SK-N-SH (cell line): Measurements from ENCODE around the gene MAN1A1.

Source experiments
- EP300 ChIP-seq, 2 experiments: IDR thresholded peaks; 2 replicates each; pipeline versions ENCODE4 v1.4.0 to v1.6.1; 2012; ENCODE audit warnings: borderline replicate concordance in 1 of 2, low read depth in 1 of 2, low read length in 1 of 2
- GABPA ChIP-seq: IDR thresholded peaks from 2 replicates; pipeline ENCODE4 v1.4.0; 2012; ENCODE audit warnings: low read depth, mild to moderate bottlenecking
- RCOR1 ChIP-seq: fragments of 150-350 bp; IDR thresholded peaks from 2 replicates; pipeline ENCODE4 v1.6.1; 2017; ENCODE audit warnings: antibody characterized with exemption, low read length
- TF ChIP-seq, protein P1 (sequence below): fragments of 200-600 bp; sonication (generic); IDR thresholded peaks from 2 replicates; pipeline ENCODE4 v1.6.1; 2017; ENCODE audit warnings: antibody characterized with exemption, mild to moderate bottlenecking, moderate library complexity

DNA sequence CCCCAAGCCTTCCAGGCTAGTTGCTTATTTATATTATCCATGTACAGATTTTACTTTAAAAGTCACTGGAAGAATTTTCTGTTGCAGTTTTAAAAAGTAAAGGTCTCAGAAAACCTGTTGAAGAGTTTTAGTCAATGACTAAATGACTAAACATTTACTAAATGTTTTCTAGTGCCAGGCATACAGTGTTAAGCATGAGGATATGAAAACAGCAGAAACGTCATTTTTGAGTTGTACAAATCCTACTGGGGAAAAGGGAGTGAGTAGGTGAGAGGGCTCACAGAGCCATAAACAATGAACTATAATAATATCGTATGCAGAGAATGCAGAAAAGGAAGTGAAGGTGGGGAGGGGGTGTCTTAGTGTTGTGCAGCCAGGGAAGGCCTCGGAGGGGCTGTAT lies 66.3 kb downstream of the MAN1A1 start:
- TF ChIP-seq, protein P1, sequence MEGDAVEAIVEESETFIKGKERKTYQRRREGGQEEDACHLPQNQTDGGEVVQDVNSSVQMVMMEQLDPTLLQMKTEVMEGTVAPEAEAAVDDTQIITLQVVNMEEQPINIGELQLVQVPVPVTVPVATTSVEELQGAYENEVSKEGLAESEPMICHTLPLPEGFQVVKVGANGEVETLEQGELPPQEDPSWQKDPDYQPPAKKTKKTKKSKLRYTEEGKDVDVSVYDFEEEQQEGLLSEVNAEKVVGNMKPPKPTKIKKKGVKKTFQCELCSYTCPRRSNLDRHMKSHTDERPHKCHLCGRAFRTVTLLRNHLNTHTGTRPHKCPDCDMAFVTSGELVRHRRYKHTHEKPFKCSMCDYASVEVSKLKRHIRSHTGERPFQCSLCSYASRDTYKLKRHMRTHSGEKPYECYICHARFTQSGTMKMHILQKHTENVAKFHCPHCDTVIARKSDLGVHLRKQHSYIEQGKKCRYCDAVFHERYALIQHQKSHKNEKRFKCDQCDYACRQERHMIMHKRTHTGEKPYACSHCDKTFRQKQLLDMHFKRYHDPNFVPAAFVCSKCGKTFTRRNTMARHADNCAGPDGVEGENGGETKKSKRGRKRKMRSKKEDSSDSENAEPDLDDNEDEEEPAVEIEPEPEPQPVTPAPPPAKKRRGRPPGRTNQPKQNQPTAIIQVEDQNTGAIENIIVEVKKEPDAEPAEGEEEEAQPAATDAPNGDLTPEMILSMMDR, result no peak
- TF ChIP-seq EP300 (IDR thresholded peaks at IDR 0.05; ENCODE audit: borderline replicate concordance in 1 of 2, low read depth in 1 of 2, low read length in 1 of 2), result no peak
- TF ChIP-seq RCOR1, result no peak
- no peak for TF ChIP-seq GABPA
